B cell (primary cell): Measurements from ENCODE around the gene SLC35F3. TPM values are rescaled to one million over a fixed set of nuclear protein-coding genes. Genes with fewer than 3 reads are reported as not detected.

ENCODE experiments used
- ATAC-seq: fragments of 200-7000 bp; cut with Tn5 transposase; one replicate; pipeline ENCODE4 v1.10.0; 2021; ENCODE audit warnings: low read depth, mild to moderate bottlenecking, moderate number of reproducible peaks, moderate library complexity
- CTCF ChIA-PET: fragments of 350-600 bp; sonication (Branson Sonifier 250); formaldehyde crosslinking; loops from one replicate; lab custom pipeline; 2021; ENCODE audit warnings: antibody characterized with exemption, inconsistent platforms; lab: Charles Lee
- POLR2A ChIA-PET: fragments of 350-600 bp; sonication (Branson Sonifier 250); formaldehyde crosslinking; loops from one replicate; lab custom pipeline; 2021; ENCODE audit warnings: antibody characterized with exemption; lab: Charles Lee
- DNase-seq: peaks from one replicate; pipeline ENCODE4 v3.0.0; 2013
- H2AFZ ChIP-seq: 2 replicates; pipeline ENCODE4 v1.6.1; 2012; ENCODE audit warnings: mild to moderate bottlenecking, low read depth, low read length; ENCODE audit not compliant: insufficient read depth, poor library complexity, severe bottlenecking
- H3K27ac ChIP-seq, 2 donors: 1 replicate in 1 of 2; 2 replicates in 1 of 2; pipeline ENCODE4 v1.5.1; 2012 to 2013; ENCODE audit warnings: low read length in 2 of 2, mild to moderate bottlenecking in 2 of 2, moderate library complexity in 1 of 2
- H3K27me3 ChIP-seq, 4 experiments: fragments of 200-600 bp in 1 of 4; sonication (generic) in 1 of 4; replicated peaks in 1 of 4; 1 replicate in 2 of 4; 2 replicates in 2 of 4; pipeline versions ENCODE4 v1.6.1 to v1.7.0; 2013 to 2016; ENCODE audit warnings: low read length in 3 of 4, mild to moderate bottlenecking in 2 of 4, mixed read lengths in 1 of 4, moderate library complexity in 1 of 4; ENCODE audit not compliant: insufficient read depth in 4 of 4, control insufficient read depth in 3 of 4; ENCODE audit errors: control extremely low read depth in 1 of 4
- H3K36me3 ChIP-seq, 2 experiments: replicated peaks in 1 of 2; 1 replicate in 1 of 2; 2 replicates in 1 of 2; pipeline versions ENCODE4 v1.6.1 to v1.7.1; 2013; ENCODE audit warnings: low read length in 1 of 2; ENCODE audit not compliant: insufficient read depth in 2 of 2, control insufficient read depth in 1 of 2; ENCODE audit errors: control extremely low read depth in 1 of 2, extremely low read depth in 1 of 2
- H3K4me1 ChIP-seq, 2 donors: fragments of 200-600 bp in 1 of 2; sonication (generic) in 1 of 2; 1 replicate in 1 of 2; 2 replicates in 1 of 2; pipeline versions ENCODE4 v1.5.1 to v1.6.1; 2013 to 2017; ENCODE audit warnings: low read length in 2 of 2; ENCODE audit not compliant: control insufficient read depth in 2 of 2, insufficient read depth in 2 of 2
- H3K4me2 ChIP-seq: replicated peaks from 2 replicates; pipeline ENCODE3; 2012; ENCODE audit warnings: mild to moderate bottlenecking, low read depth, low read length; ENCODE audit not compliant: poor library complexity, severe bottlenecking
- H3K4me3 ChIP-seq, 5 experiments: fragments of 200-600 bp in 1 of 5; sonication (generic) in 1 of 5; 1 replicate in 3 of 5; 2 replicates in 2 of 5; pipeline versions ENCODE4 v1.5.1 to v1.7.0; 2011 to 2016; ENCODE audit warnings: low read length in 4 of 5, mild to moderate bottlenecking in 4 of 5, low read depth in 2 of 5, control low read depth in 1 of 5, moderate library complexity in 1 of 5; ENCODE audit not compliant: insufficient read depth in 1 of 5; ENCODE audit errors: control extremely low read depth in 1 of 5, extremely low read depth in 1 of 5
- H3K79me2 ChIP-seq: fragments of 200-600 bp; sonication (generic); one replicate; pipeline ENCODE4 v1.6.0; 2016; ENCODE audit warnings: low read length; ENCODE audit not compliant: control insufficient read depth, insufficient read depth
- H3K9ac ChIP-seq: fragments of 200-600 bp; sonication (generic); 2 replicates; pipeline ENCODE4 v1.6.1; 2017; ENCODE audit warnings: mild to moderate bottlenecking, low read length, moderate library complexity
- H3K9me3 ChIP-seq, 3 donors: one replicate each; pipeline versions ENCODE4 v1.6.1 to v1.7.1; 2013; ENCODE audit warnings: low read length in 2 of 3; ENCODE audit not compliant: control insufficient read depth in 2 of 3, insufficient read depth in 1 of 3; ENCODE audit errors: control extremely low read depth in 1 of 3
- H4K20me1 ChIP-seq: 2 replicates; pipeline ENCODE4 v1.6.0; 2012; ENCODE audit warnings: mild to moderate bottlenecking, low read length; ENCODE audit not compliant: insufficient read depth, control insufficient read depth, poor library complexity, severe bottlenecking
- H3K27ac Mint-ChIP-seq: one replicate; pipeline ENCODE4 v1.8.0; 2021; ENCODE audit warnings: mixed read lengths
- H3K27me3 Mint-ChIP-seq: one replicate; pipeline ENCODE4 v1.8.0; 2021; ENCODE audit warnings: mixed read lengths
- H3K4me1 Mint-ChIP-seq: one replicate; pipeline ENCODE4 v1.8.0; 2021; ENCODE audit warnings: mixed read lengths
- H3K4me3 Mint-ChIP-seq: one replicate; pipeline ENCODE4 v1.8.0; 2021; ENCODE audit warnings: mixed read lengths
- H3K9me3 Mint-ChIP-seq: one replicate; pipeline ENCODE4 v1.8.0; 2022; ENCODE audit warnings: mixed read lengths; ENCODE audit not compliant: insufficient read depth
- CTCF ChIP-seq: fragments of 200-600 bp; IDR thresholded peaks from one replicate; pipeline ENCODE4 v1.8.0; 2022; ENCODE audit warnings: antibody characterized with exemption, mild to moderate bottlenecking
- EZH2 ChIP-seq: IDR thresholded peaks from 2 replicates; pipeline ENCODE4 v1.6.1; 2012; ENCODE audit warnings: borderline replicate concordance, low read depth, mild to moderate bottlenecking, moderate library complexity, low read length; ENCODE audit not compliant: insufficient read depth, poor library complexity, severe bottlenecking
- WGBS: methylation state at CpG from one replicate; pipeline ENCODE4 v1.1.5; 2013; ENCODE audit warnings: missing lambda C conversion rate; ENCODE audit not compliant: insufficient coverage; 5-methylcytosine and 5-hydroxymethylcytosine counted together
- intact Hi-C: fragments of 100-400 bp; cut with micrococcal nuclease; formaldehyde crosslinking; loops from one replicate; pipeline ENCODE4 v1.10.0; 2022
- polyA plus RNA-seq: library from polyadenylated mRNA; depleted of rRNA; stranded (reverse); fragments of >200 nt; gene quantifications from 2 replicates; pipeline ENCODE4 v1.2.3, GENCODE V29; 2012
- total RNA-seq, 2 donors: library from RNA; stranded (reverse); fragments of 120-200 nt in 1 of 2; gene quantifications; 1 replicate in 1 of 2; 2 replicates in 1 of 2; pipeline versions ENCODE4 v1.2.3 to v1.2.4, GENCODE V29; 2013 to 2022

SLC35F3 gene
- total and polyA plus RNA-seq, 2 donors (not counting 1 experiment from before 2014, with no cell fraction given) = not detected

GRCh38 chr1:234143681-234144080, 239.2 kb downstream of the SLC35F3 start:
- no peaks in the 10 kb centered on the region for H3K36me3 ChIP-seq
- H3K4me3 Mint-ChIP-seq = no peak overlapping the region
- POLR2A ChIA-PET = no interaction called here
- H3K9ac ChIP-seq = no peak overlapping the region
- 100% methylated on average over 1 of the region's 2 CpGs for WGBS
- TF ChIP-seq EZH2 = no peak
- TF ChIP-seq CTCF = no peak
- ATAC-seq (no peak), DNase-seq (no peak)
- H3K4me3 ChIP-seq = no peak overlapping the region
- H3K4me1 ChIP-seq = no peaks in the 10 kb centered on the region
- H3K27ac ChIP-seq = no peak overlapping the region
- H3K9me3 Mint-ChIP-seq = no peaks in the 10 kb centered on the region
- H4K20me1 ChIP-seq = no peaks in the 10 kb centered on the region
- H3K27me3 ChIP-seq = peaks cover 0 to 1% (median 0%) of the 10 kb centered on the region in 4 experiments
- CTCF ChIA-PET = no interaction called here
- H3K27me3 Mint-ChIP-seq = peaks cover 9% of the 10 kb centered on the region
- H3K4me1 Mint-ChIP-seq = no peaks in the 10 kb centered on the region
- no peak overlapping the region for H3K27ac Mint-ChIP-seq
- no peak overlapping the region for H3K4me2 ChIP-seq
- H3K9me3 ChIP-seq = no peaks in the 10 kb centered on the region
- intact Hi-C loops = no loop called here
- no peak overlapping the region for H2AFZ ChIP-seq
- no peaks in the 10 kb centered on the region for H3K79me2 ChIP-seq

- no peaks in the 10 kb centered on the region for H3K9me3 Mint-ChIP-seq
- H3K27me3 ChIP-seq = peaks cover 0 to 9% (median 4%) of the 10 kb centered on the region in 4 experiments
- TF ChIP-seq CTCF (no peak), EZH2 (no peak)
- no peak overlapping the region for H2AFZ ChIP-seq
- no CpG with 5 or more reads among the region's 4 CpGs for WGBS
- H3K27ac Mint-ChIP-seq = no peak overlapping the region
- no peak overlapping the region for H3K27ac ChIP-seq
- ChIA-PET POLR2A (no interaction called here), CTCF (no interaction called here)
- ATAC-seq (no peak), DNase-seq (no peak)
- peaks cover 18% of the 10 kb centered on the region for H3K27me3 Mint-ChIP-seq
- H3K36me3 ChIP-seq = no peaks in the 10 kb centered on the region
- H4K20me1 ChIP-seq = no peaks in the 10 kb centered on the region
- H3K79me2 ChIP-seq = no peaks in the 10 kb centered on the region
- no peaks in the 10 kb centered on the region for H3K4me1 ChIP-seq
- H3K9ac ChIP-seq = no peak overlapping the region
- H3K9me3 ChIP-seq = no peaks in the 10 kb centered on the region
- no peaks in the 10 kb centered on the region for H3K4me1 Mint-ChIP-seq
- no peak overlapping the region for H3K4me3 ChIP-seq
- no peak overlapping the region for H3K4me3 Mint-ChIP-seq
- no peak overlapping the region for H3K4me2 ChIP-seq
- intact Hi-C loops = no loop called here
Measured at GRCh38 chr1:234144901-234145300, 240.4 kb downstream of the SLC35F3 start.
